ENCODE results near the gene C1QC.

The C1QC gene

DNA sequence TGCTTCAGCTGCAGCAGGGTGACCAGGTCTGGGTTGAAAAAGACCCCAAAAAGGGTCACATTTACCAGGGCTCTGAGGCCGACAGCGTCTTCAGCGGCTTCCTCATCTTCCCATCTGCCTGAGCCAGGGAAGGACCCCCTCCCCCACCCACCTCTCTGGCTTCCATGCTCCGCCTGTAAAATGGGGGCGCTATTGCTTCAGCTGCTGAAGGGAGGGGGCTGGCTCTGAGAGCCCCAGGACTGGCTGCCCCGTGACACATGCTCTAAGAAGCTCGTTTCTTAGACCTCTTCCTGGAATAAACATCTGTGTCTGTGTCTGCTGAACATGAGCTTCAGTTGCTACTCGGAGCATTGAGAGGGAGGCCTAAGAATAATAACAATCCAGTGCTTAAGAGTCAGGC, 4.1 kb upstream of the C1QC start:
- TF ChIP-seq, protein P1, sequence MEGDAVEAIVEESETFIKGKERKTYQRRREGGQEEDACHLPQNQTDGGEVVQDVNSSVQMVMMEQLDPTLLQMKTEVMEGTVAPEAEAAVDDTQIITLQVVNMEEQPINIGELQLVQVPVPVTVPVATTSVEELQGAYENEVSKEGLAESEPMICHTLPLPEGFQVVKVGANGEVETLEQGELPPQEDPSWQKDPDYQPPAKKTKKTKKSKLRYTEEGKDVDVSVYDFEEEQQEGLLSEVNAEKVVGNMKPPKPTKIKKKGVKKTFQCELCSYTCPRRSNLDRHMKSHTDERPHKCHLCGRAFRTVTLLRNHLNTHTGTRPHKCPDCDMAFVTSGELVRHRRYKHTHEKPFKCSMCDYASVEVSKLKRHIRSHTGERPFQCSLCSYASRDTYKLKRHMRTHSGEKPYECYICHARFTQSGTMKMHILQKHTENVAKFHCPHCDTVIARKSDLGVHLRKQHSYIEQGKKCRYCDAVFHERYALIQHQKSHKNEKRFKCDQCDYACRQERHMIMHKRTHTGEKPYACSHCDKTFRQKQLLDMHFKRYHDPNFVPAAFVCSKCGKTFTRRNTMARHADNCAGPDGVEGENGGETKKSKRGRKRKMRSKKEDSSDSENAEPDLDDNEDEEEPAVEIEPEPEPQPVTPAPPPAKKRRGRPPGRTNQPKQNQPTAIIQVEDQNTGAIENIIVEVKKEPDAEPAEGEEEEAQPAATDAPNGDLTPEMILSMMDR (IDR thresholded peaks at IDR 0.05), result no peak

DNA sequence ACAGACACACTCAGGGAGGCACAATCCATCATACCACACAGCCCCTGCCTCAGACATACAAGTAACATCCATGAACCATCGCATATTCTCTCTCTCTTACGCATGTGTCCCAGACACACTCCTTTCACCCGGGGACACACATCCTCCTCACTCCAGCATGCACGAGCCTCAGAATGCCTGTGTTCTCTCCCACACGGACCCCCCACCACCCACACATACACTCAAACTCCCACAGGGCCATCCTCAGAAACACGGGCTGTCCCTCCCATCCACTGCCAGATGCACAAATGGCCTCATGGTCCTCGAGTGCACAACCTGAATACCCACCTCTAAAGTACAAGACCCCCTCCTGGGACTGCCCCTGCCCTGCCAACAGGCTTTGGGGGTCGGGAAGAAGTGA, 2.2 kb upstream of the C1QC start:
- TF ChIP-seq, protein P1 (IDR thresholded peaks at IDR 0.05), result no peak

DNA sequence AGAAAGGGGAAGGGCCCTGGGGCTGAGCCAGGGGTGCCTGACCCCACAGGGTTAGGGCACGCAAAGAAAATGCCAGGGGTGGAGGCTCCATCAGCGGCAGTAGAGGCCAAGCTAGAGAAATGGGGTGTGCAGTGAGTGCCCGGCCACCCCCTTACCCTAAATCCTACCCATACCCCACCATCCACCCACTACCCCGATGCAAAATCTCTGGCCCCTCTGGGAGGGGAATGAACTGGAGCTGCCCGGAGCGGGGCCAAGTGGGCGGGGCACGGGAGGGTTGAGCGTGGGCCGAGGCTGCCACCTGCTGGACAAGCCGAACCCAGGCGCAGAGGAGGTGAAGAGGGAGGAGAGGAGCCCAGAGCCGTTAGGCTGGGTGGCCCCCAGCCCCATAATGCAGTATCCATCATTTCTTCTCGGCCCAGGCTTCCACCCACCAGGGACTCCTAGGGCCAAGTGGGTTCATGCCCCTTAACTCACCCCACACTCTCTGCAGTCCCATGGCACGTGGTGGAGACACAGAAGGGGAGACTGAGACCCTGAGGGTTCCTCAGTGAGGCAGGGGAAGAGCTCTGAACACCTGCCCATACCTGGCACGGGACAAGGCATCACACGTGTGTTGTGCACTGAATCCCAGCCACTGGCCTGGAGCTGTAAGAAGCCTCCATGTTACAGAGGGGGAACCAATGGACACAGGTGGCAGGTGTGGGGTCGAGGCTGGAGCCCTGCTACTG, 1.4 kb upstream of the C1QC start:
- TF ChIP-seq, protein P1 (IDR thresholded peaks at IDR 0.05), result peak; percentile 66

DNA sequence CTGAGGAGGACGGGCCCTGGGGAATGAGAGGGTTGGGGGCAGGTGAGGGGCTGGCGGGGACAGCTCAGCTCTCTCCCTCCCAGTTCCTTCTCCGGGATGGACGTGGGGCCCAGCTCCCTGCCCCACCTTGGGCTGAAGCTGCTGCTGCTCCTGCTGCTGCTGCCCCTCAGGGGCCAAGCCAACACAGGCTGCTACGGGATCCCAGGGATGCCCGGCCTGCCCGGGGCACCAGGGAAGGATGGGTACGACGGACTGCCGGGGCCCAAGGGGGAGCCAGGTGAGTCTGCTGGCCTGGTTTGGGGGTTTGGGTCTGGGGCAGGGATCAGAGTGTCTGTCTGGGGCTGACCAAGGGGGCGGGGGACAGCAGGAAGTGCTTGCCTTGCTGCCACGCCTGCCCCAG, 495 bp downstream of the C1QC start:
- TF ChIP-seq, protein P1 (IDR thresholded peaks at IDR 0.05), result no peak

DNA sequence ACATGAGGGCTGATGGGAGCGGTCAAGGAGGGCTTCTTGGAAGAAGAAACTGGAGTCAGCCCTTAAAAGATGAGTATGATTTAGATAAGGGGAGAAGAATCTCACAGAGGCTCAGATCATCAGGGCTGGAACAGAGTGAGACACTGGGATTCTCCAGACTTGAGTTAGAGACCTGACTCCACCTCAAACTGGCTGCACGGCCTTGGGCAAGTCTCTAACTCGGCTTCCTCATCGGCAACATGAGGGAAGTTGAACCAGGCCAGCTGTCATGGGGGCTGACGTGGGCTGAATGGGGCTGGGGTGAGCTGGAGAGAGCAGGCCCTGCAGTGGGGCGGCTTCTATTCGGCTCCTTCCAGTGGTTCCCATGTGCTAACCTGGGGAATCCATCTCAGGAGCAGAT, 2.5 kb downstream of the C1QC start:
- TF ChIP-seq, protein P1 (IDR thresholded peaks at IDR 0.05), result no peak

DNA sequence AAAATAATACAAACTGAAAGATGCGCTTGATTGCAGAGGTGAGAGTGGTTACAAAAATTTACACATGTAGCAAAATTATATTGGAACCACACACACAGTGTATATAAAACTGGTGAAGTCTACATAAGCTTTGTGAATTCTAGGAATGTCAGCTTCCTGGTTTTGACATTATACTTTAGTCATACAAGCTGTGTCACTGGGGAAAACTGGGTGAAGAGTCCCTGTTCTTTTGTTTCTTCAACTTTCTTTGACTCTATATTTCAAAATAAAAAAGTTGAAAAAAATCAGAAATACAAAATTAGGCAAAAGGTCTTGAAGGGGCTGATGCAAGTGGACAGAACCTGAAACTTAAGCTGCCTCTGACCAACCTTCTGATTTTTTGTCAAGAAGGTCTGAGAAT, 3.0 kb downstream of the C1QC start:
- TF ChIP-seq, protein P1 (IDR thresholded peaks at IDR 0.05), result no peak

DNA sequence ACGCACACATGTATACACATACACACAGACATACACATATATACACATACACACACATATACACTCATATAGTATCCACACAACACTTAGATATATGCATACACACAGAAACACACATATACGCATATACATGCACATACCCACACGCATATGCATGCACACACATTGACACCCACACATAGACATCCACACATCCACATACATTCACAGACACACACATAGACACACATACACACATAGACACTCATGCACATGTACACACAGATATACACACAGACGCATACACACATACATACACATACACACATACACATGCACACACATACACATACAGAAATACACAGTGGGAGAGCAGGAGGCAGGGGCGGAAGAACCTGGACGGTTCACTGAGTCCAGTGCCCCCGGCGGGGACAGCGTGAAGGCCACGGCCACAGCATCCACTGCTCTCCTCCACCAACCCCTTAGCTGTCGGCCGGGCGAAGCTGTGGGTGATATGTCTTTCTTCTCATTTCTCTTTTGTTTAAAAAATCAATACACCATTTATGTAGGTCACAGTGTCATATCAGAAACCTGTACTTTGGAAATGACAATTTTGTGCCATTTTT, 6.8 kb downstream of the C1QC start:
- TF ChIP-seq, protein P1 (IDR thresholded peaks at IDR 0.05), result no peak
